Endothelial cell of umbilical vein (primary cell): ENCODE data around the gene HSP90AB1. TPM values are rescaled to one million over a fixed set of nuclear protein-coding genes. Genes with fewer than 3 reads are reported as not detected.

Source experiments
- BruUV-seq: library from RNA; stranded (reverse); fragments of 400-500 nt; replicated peaks from 2 replicates; lab custom pipeline; 2021; lab: Mats Ljungman, UMichigan
- CTCF ChIA-PET: fragments of 300-600, 350-600 bp; sonication (Branson Sonifier 250); formaldehyde crosslinking; loops from one replicate; lab custom pipeline; 2021; ENCODE audit warnings: antibody characterized with exemption, inconsistent platforms; lab: Charles Lee
- POLR2A ChIA-PET: fragments of 300-600, 350-600 bp; sonication (Branson Sonifier 250); formaldehyde crosslinking; loops from one replicate; lab custom pipeline; 2021; ENCODE audit warnings: antibody characterized with exemption, inconsistent platforms; lab: Charles Lee
- DNase-seq: peaks from one replicate; pipeline ENCODE4 v3.0.0-alpha.2; 2011; ENCODE audit warnings: low read depth, low spot score
- FAIRE-seq: peaks from 2 replicates; lab custom pipeline; 2011; peaks lifted over from hg19 to GRCh38; lab: Jason Lieb, UNC
- H2AFZ ChIP-seq: 2 replicates; pipeline ENCODE4 v1.6.0; 2012; ENCODE audit warnings: low read depth, low read length, control low read depth, inconsistent platforms
- H3K27ac ChIP-seq: 2 replicates; pipeline ENCODE4 v1.5.1; 2011; ENCODE audit warnings: low read depth, mild to moderate bottlenecking, control low read depth, low read length, moderate library complexity; ENCODE audit not compliant: insufficient read depth
- H3K27me3 ChIP-seq, 2 experiments: 2 replicates each; pipeline versions ENCODE4 v1.6.0 to v1.6.1; 2011; ENCODE audit warnings: low read length in 2 of 2, mixed read lengths in 1 of 2; ENCODE audit not compliant: control insufficient read depth in 2 of 2, insufficient read depth in 2 of 2
- H3K36me3 ChIP-seq, 2 experiments: 2 replicates in 1 of 2; 3 replicates in 1 of 2; pipeline ENCODE4 v1.5.1; 2011; ENCODE audit warnings: low read length in 2 of 2, mild to moderate bottlenecking in 1 of 2, moderate library complexity in 1 of 2; ENCODE audit not compliant: control insufficient read depth in 2 of 2, insufficient read depth in 2 of 2; ENCODE audit errors: extremely low read depth in 1 of 2
- H3K4me1 ChIP-seq: 3 replicates; pipeline ENCODE4 v1.5.1; 2011; ENCODE audit warnings: mild to moderate bottlenecking, low read length; ENCODE audit not compliant: control insufficient read depth, insufficient read depth; ENCODE audit errors: extremely low read depth
- H3K4me2 ChIP-seq: 2 replicates; pipeline ENCODE4 v1.6.1; 2011; ENCODE audit warnings: low read length, control low read depth, mixed read lengths; ENCODE audit not compliant: insufficient read depth
- H3K4me3 ChIP-seq, 3 experiments: fragments of 200-600 bp in 1 of 3; sonication (generic), shearing (Covaris generic) in 1 of 3; replicated peaks in 1 of 3; 2 replicates each; pipeline ENCODE4 v1.5.1; 2011 to 2016; ENCODE audit warnings: control low read depth in 3 of 3, low read length in 3 of 3, mild to moderate bottlenecking in 2 of 3, inconsistent platforms in 1 of 3, low read depth in 1 of 3, moderate library complexity in 1 of 3; ENCODE audit not compliant: insufficient read depth in 1 of 3
- H3K79me2 ChIP-seq: 2 replicates; pipeline ENCODE4 v1.6.0; 2012; ENCODE audit warnings: low read length, inconsistent platforms; ENCODE audit not compliant: control insufficient read depth, insufficient read depth
- H3K9ac ChIP-seq: replicated peaks from 2 replicates; pipeline ENCODE3; 2011; ENCODE audit warnings: low read length, control low read depth; ENCODE audit not compliant: insufficient read depth; ENCODE audit errors: extremely low read depth
- H3K9me1 ChIP-seq: replicated peaks from 3 replicates; pipeline ENCODE4 v1.6.0; 2011; ENCODE audit warnings: mild to moderate bottlenecking, low read length; ENCODE audit not compliant: control insufficient read depth, insufficient read depth; ENCODE audit errors: extremely low read depth
- H3K9me3 ChIP-seq: replicated peaks from 2 replicates; pipeline ENCODE4 v1.5.1; 2012; ENCODE audit warnings: low read length, inconsistent platforms; ENCODE audit not compliant: control insufficient read depth, insufficient read depth
- H4K20me1 ChIP-seq: replicated peaks from 2 replicates; pipeline ENCODE3; 2011; ENCODE audit warnings: mild to moderate bottlenecking, low read length; ENCODE audit not compliant: control insufficient read depth, insufficient read depth; ENCODE audit errors: extremely low read depth
- EZH2 ChIP-seq: IDR thresholded peaks from 2 replicates; pipeline ENCODE4 v1.6.1; 2012; ENCODE audit warnings: borderline replicate concordance, low read depth, mild to moderate bottlenecking, moderate library complexity, low read length, inconsistent platforms; ENCODE audit not compliant: severe bottlenecking
- GATA2 ChIP-seq: IDR thresholded peaks from 2 replicates; pipeline ENCODE4 v1.7.0; 2011; ENCODE audit warnings: low read depth, mild to moderate bottlenecking, moderate library complexity, mixed read lengths, low read length; ENCODE audit not compliant: insufficient read length, insufficient read depth
- POLR2A ChIP-seq: IDR thresholded peaks from 2 replicates; pipeline ENCODE4 v1.6.1; 2012; ENCODE audit warnings: low read depth, mild to moderate bottlenecking, control low read depth, low read length
- POLR2AphosphoS5 ChIP-seq: IDR thresholded peaks from 2 replicates; pipeline ENCODE4 v1.6.1; 2012; ENCODE audit warnings: low read depth, mild to moderate bottlenecking, control low read depth, low read length, moderate library complexity; ENCODE audit not compliant: insufficient read depth
- dilution Hi-C: fragments of 300-500 bp; cut with MboI; formaldehyde crosslinking; loops from one replicate; pipeline ENCODE4 v1.15.0; 2019; ENCODE audit warnings: low sequenced_read_pairs; ENCODE audit not compliant: extremely low pct_ligation_motif_present
- intact Hi-C: fragments of 100-400 bp; cut with micrococcal nuclease; formaldehyde crosslinking; loops from one replicate; pipeline ENCODE4 v1.10.0; 2022
- polyA plus RNA-seq, 4 experiments: library from polyadenylated mRNA; depleted of rRNA in 3 of 4; stranded (reverse) in 3 of 4; unstranded in 1 of 4; fragments of >200 nt; gene quantifications; 2 replicates each; pipeline versions ENCODE4 v1.2.1 to v1.2.3, GENCODE V29; 2011 to 2012; ENCODE audit warnings: missing spikeins in 1 of 4
- total RNA-seq: library from RNA; stranded (reverse); gene quantifications from 2 replicates; pipeline ENCODE4 v1.2.3, GENCODE V29; 2021

Gene HSP90AB1
- total and polyA plus RNA-seq, 2 donors (not counting 3 experiments of a cell fraction or from before 2014, with no cell fraction given), result 824 to 1,201 TPM

DNA sequence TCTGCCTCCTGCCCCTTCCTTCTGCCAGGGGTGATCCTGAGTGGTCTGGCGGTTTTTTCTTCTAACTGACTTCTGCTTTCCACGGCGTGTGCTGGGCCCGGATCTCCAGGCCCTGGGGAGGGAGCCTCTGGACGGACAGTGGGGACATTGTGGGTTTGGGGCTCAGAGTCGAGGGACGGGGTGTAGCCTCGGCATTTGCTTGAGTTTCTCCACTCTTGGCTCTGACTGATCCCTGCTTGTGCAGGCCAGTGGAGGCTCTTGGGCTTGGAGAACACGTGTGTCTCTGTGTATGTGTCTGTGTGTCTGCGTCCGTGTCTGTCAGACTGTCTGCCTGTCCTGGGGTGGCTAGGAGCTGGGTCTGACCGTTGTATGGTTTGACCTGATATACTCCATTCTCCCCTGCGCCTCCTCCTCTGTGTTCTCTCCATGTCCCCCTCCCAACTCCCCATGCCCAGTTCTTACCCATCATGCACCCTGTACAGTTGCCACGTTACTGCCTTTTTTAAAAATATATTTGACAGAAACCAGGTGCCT is 13.3 kb upstream of the HSP90AB1 start:
- intact Hi-C loops, result loop anchor here (1.0 kb wide), 3 partner anchors 12 to 137 kb away; no protein-coding TSS in a partner anchor
- H3K9me3 ChIP-seq, result no peaks in the 10 kb centered on the region
- BruUV-seq, result TSS peak; percentile 31
- ChIA-PET CTCF (interaction anchor here (0.7 to 7.2 kb wide), 13 partner anchors 10 to 139 kb away, joined by 3 to 148 read pairs (median 6); partner anchors contain the start of gene SLC29A1), POLR2A (interaction anchor here (1.5 kb wide), 1 partner anchor 9 kb away, joined by 4 read pairs; no protein-coding TSS in a partner anchor)
- H2AFZ ChIP-seq, result no peak overlapping the region
- peaks cover 41% of the 10 kb centered on the region for H3K4me1 ChIP-seq
- FAIRE-seq, result peak; percentile 21
- H3K9me1 ChIP-seq, result no peaks in the 10 kb centered on the region
- no peak overlapping the region for H3K9ac ChIP-seq
- H3K27me3 ChIP-seq, result no peaks in the 10 kb centered on the region
- no peak for DNase-seq
- H4K20me1 ChIP-seq, result no peaks in the 10 kb centered on the region
- no peak overlapping the region for H3K4me3 ChIP-seq
- peaks cover 16 to 40% of the 10 kb centered on the region in 2 experiments for H3K36me3 ChIP-seq
- peak overlapping the region; percentile 2 for H3K27ac ChIP-seq
- TF ChIP-seq POLR2A (no peak), GATA2 (no peak), POLR2AphosphoS5 (no peak), EZH2 (no peak)
- dilution Hi-C loops, result loop anchor here (10.0 kb wide), 1 partner anchor 129 kb away; no protein-coding TSS in a partner anchor
- H3K79me2 ChIP-seq, result peaks cover 17% of the 10 kb centered on the region
- H3K4me2 ChIP-seq, result no peak overlapping the region
